SU-DHL-6 (cell line): ENCODE data around the gene SCRT2.

Experiments used
- H2AFZ ChIP-seq: fragments of 200-600 bp; sonication (generic); 2 replicates; pipeline ENCODE4 v1.6.1; 2014; ENCODE audit warnings: low read depth, mild to moderate bottlenecking, moderate library complexity, mixed read lengths, antibody characterized with exemption, low read length; ENCODE audit not compliant: severe bottlenecking
- H3F3A ChIP-seq: fragments of 200-600 bp; shearing (Covaris generic); 2 replicates; pipeline ENCODE4 v1.6.0; 2016; ENCODE audit warnings: antibody characterized with exemption, mild to moderate bottlenecking; ENCODE audit not compliant: insufficient read depth
- H3K27ac ChIP-seq: fragments of 200-600 bp; sonication (generic); 2 replicates; pipeline ENCODE4 v1.5.1; 2016; ENCODE audit warnings: low read depth, mild to moderate bottlenecking, low read length, moderate library complexity, mixed read lengths
- H3K27me3 ChIP-seq: fragments of 200-600 bp; sonication (generic), shearing (Covaris generic); 2 replicates; pipeline ENCODE4 v1.6.0; 2014; ENCODE audit warnings: mild to moderate bottlenecking, low read length
- H3K36me3 ChIP-seq: fragments of 200-600 bp; sonication (generic); 2 replicates; pipeline ENCODE4 v1.6.1; 2014; ENCODE audit warnings: mild to moderate bottlenecking, low read length, mixed read lengths
- H3K4me2 ChIP-seq: fragments of 300-600, 200-600 bp; shearing (Covaris generic), sonication (generic); 2 replicates; pipeline ENCODE4 v1.6.0; 2014; ENCODE audit warnings: low read length, low read depth, mild to moderate bottlenecking; ENCODE audit not compliant: poor library complexity, severe bottlenecking
- H3K4me3 ChIP-seq: fragments of 200-600 bp; sonication (generic); 2 replicates; pipeline ENCODE4 v1.5.1; 2014; ENCODE audit warnings: antibody characterized with exemption, low read length, mild to moderate bottlenecking, mixed read lengths; ENCODE audit not compliant: insufficient read depth, poor library complexity, severe bottlenecking
- H3K79me2 ChIP-seq: fragments of 200-600 bp; sonication (generic); 2 replicates; pipeline ENCODE4 v1.6.1; 2014; ENCODE audit warnings: mild to moderate bottlenecking, low read length, moderate library complexity; ENCODE audit not compliant: insufficient read depth
- H3K9ac ChIP-seq: fragments of 200-600 bp; sonication (generic); 2 replicates; pipeline ENCODE4 v1.7.0; 2014; ENCODE audit warnings: mild to moderate bottlenecking, low read length
- H3K9me2 ChIP-seq: fragments of 200-600 bp; sonication (generic); replicated peaks from 2 replicates; pipeline ENCODE4 v1.6.1; 2014; ENCODE audit warnings: low read length; ENCODE audit not compliant: insufficient read depth
- H3K9me3 ChIP-seq: fragments of 200-600 bp; sonication (generic); 2 replicates; pipeline ENCODE4 v1.6.1; 2014; ENCODE audit warnings: low read length, mixed read lengths; ENCODE audit not compliant: insufficient read depth
- H4K20me1 ChIP-seq: fragments of 200-600 bp; sonication (generic); 2 replicates; pipeline ENCODE4 v1.6.1; 2014; ENCODE audit warnings: low read depth, mild to moderate bottlenecking, antibody characterized with exemption, low read length, moderate library complexity, mixed read lengths
- CTCF ChIP-seq: fragments of 200-600 bp; sonication (generic); IDR thresholded peaks from one replicate; pipeline ENCODE4 v1.5.1; 2017; ENCODE audit warnings: antibody characterized with exemption, mild to moderate bottlenecking, low read length, moderate library complexity; ENCODE audit not compliant: insufficient read depth, poor library complexity, severe bottlenecking
- EZH2phosphoT487 ChIP-seq: fragments of 200-600 bp; sonication (generic), shearing (Covaris generic); conservative IDR thresholded peaks from 2 replicates; pipeline ENCODE4 v1.6.1; 2018; ENCODE audit warnings: mild to moderate bottlenecking, antibody characterized with exemption, low read length, moderate library complexity, mixed read lengths

SCRT2 gene

GRCh38 chr20:658731-659291 is 16.8 kb downstream of the SCRT2 start:
- Histone ChIP-seq H3K9me3 (no peaks in the 10 kb centered on the region), H3K27ac (no peak overlapping the region), H3K79me2 (no peaks in the 10 kb centered on the region), H3F3A (no peaks in the 10 kb centered on the region), H3K9me2 (no peaks in the 10 kb centered on the region), H3K4me2 (no peak overlapping the region), H3K27me3 (no peaks in the 10 kb centered on the region), H3K36me3 (no peaks in the 10 kb centered on the region), H3K9ac (no peak overlapping the region), H3K4me3 (no peak overlapping the region), H2AFZ (no peak overlapping the region), H4K20me1 (no peaks in the 10 kb centered on the region)
- TF ChIP-seq CTCF (no peak), EZH2phosphoT487 (no peak)

- Histone ChIP-seq H3K36me3 (no peaks in the 10 kb centered on the region), H3K27me3 (no peaks in the 10 kb centered on the region), H3K9me2 (no peaks in the 10 kb centered on the region), H3K9me3 (no peaks in the 10 kb centered on the region), H3K4me3 (no peak overlapping the region), H3K4me2 (no peak overlapping the region), H3F3A (no peaks in the 10 kb centered on the region), H3K9ac (no peak overlapping the region), H4K20me1 (no peaks in the 10 kb centered on the region), H3K27ac (no peak overlapping the region), H2AFZ (no peak overlapping the region), H3K79me2 (no peaks in the 10 kb centered on the region)
- no peak for TF ChIP-seq CTCF
- TF ChIP-seq EZH2phosphoT487: no peak
Observed at GRCh38 chr20:658202-658601, 17.4 kb downstream of the SCRT2 start.

GRCh38 chr20:655726-656624 is 19.6 kb downstream of the SCRT2 start:
- no peak overlapping the region for H3K4me3 ChIP-seq
- no peaks in the 10 kb centered on the region for H3K36me3 ChIP-seq
- H3K79me2 ChIP-seq: peaks cover 12% of the 10 kb centered on the region; the same call in 1 of the 2 replicates
- H3K4me2 ChIP-seq: no peak overlapping the region
- no peak overlapping the region for H3K27ac ChIP-seq
- no peaks in the 10 kb centered on the region for H4K20me1 ChIP-seq
- no peaks in the 10 kb centered on the region for H3K9me3 ChIP-seq
- no peaks in the 10 kb centered on the region for H3F3A ChIP-seq
- no peaks in the 10 kb centered on the region for H3K27me3 ChIP-seq
- H2AFZ ChIP-seq: no peak overlapping the region
- H3K9ac ChIP-seq: no peak overlapping the region
- no peak for TF ChIP-seq EZH2phosphoT487
- TF ChIP-seq CTCF: no peak
- H3K9me2 ChIP-seq: no peaks in the 10 kb centered on the region
